Measurements from ENCODE around the gene GMEB2. TPM values are rescaled to one million over a fixed set of nuclear protein-coding genes. Genes with fewer than 3 reads are reported as not detected.

GMEB2 gene, protein sequence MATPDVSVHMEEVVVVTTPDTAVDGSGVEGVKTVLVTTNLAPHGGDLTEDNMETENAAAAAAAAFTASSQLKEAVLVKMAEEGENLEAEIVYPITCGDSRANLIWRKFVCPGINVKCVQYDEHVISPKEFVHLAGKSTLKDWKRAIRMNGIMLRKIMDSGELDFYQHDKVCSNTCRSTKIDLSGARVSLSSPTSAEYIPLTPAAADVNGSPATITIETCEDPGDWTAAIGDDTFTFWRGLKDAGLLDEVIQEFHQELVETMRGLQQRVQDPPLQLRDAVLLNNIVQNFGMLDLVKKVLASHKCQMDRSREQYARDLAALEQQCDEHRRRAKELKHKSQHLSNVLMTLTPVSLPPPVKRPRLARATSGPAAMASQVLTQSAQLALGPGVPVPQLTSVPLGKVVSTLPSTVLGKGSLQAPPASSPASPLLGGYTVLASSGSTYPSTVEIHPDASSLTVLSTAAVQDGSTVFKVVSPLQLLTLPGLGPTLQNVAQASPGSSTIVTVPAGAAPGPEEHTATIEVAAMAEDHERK
- total RNA-seq = 11.1 and 11.7 TPM in 2 replicates

DNA sequence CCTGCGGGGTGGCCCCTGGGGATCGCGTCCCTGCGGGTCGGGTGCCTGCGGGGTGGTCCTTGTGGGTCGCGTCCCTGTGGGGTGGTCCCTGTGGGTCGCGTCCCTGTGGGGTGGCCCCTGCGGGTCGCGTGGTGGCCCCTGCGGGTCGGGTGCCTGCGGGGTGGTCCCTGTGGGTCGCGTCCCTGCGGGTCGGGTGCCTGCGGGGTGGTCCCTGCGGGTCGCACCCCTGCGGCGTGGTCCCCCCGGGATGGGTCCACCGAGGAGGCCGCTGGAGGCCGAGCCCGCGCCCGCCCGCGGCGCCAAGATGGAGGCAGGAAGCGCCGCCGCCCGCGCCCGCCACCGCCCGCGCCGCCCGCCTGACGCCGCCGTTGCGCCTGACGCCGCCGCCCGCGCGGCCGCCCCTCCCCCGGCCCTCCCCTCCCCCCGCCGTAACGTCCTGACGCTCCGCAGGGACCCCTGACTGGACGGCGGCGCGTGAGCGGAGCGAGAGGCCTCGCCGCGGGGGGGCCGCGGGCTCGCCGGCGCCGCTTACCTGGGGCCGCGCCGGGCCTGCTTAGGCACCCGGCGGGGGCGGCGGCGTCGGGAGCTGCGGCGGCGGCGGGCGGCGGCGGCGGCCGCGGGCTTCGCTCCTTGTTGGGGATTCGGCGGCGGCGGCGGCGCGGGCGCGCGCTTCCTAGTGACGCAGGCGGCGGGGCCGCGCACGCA, at the start of gene GMEB2:
TSS of gene GMEB2 (minus strand) at position 678 of the 705 bp plus-strand sequence. CDS start 7,704 bp downstream, outside the sequence.

GRCh38 chr20:63657937-63658748, 31.2 kb upstream of the GMEB2 start, which contains the start of gene RTEL1:
Gene RTEL1 (plus strand): TSS chr20:63658312. CDS start chr20:63659403, 1,091 bp downstream.

DNA sequence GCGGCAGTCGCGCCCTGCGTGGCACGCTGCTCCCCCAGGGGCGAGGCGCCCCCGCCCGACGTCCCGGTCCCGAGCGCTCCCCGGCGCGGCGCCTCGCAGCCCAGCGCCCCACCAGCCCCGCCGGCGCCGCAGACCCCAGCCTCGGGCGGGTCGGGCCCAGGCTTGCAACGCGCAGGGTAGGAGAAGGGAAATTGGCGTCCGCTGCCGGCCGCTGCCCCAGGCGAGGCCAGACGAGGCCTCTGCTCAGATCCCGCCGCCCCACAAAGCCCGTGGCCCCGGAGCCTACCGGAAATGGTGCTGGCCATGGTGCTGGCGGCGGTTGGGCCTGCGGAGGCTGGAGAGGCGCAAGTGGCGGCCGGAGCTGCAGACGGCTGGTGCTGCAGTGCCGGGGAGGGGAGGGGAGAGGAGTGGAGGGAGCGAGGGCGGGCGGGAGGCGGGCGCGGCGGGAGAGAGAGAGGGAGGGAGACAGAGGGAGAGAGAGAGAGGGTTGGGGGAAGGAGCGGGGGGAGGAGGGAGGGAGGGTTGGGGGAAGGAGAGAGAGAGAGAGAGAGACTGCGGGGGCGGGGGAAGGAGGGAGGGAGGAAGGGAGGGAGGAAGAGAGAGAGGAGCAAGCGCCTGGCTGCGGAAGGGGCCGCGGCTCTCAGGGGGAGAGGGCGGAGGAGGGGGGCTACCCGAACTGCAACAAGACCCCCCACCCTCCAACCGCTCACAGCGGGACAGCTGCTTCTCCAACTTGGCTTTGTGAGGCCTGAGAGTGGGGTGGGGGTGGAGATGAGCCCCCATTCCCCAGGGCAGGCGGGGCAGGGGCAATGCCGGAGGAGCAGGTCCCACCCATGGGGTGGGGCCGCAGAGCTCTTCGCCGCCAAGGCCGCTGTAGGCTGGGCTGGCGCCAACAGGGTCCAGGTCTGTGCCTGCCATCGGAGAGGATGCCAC, 26.4 kb upstream of the GMEB2 start, which contains the start of gene STMN3:
TSS of gene STMN3 (minus strand) at position 384 of the 933 bp plus-strand sequence. CDS start at position 305, 79 bp downstream.

GRCh38 chr20:63574156-63574828, 52.6 kb downstream of the GMEB2 start, which contains the start of gene HELZ2:
Gene HELZ2 (minus strand): TSS chr20:63574239. CDS start chr20:63572385, 1,854 bp downstream.

GRCh38 chr20:63553933-63554290, 73.0 kb downstream of the GMEB2 start, which contains the start of gene FNDC11:
Gene FNDC11 (plus strand): TSS chr20:63554159. CDS start chr20:63555664, 1,505 bp downstream.

DNA sequence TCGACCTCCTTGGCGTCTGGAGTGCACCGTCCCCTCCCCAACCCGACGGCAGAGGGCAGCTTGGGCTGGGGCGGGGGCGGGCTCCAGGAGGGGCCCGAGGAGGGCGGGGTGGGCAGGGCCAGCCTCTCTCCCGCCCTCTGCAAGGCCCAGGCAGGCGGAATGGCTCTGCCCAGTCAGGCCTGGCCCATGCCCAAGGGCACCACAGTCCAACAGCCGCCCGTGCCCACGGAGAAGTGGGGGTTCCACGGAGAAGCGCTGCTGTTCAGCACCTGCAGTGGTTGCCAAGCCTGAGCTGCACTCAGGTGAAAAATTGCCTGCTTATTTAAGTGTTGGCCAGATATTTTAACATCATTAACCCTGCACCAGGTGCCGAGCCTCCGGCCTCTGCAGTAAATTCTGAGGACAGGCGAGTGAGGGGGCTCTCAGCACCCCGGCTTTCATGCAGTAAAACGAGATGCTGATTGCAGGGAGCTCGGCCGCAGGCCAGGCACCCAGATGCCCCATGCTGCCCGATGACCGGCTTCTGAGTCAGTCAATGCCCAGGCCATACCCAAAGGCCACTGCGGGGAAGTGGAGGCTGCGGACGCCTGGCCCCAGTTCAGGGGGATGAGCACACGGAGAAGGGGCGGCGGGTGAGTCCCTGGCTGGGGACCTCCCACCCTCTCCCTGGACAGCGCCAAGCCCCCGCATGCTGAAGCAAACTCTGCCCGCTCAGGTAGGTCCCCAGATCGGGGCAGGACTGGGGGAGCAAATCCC, 79.0 kb downstream of the GMEB2 start, which contains the start of gene SRMS:
TSS of gene SRMS (minus strand) at position 25 of the 756 bp plus-strand sequence. CDS start 286 bp downstream, outside the sequence.

Other genes starting within 250 kb of the GMEB2 start
- gene KCNQ2, start 154.4 kb downstream of the GMEB2 start, total RNA-seq = not detected in 2 replicates
- gene EEF1A2, start 128.0 kb downstream of the GMEB2 start, total RNA-seq = 0.33 and 1.9 TPM in 2 replicates
- gene PPDPF, start 106.3 kb downstream of the GMEB2 start, total RNA-seq = 22.7 and 36.0 TPM in 2 replicates
- 0.11 and 0.12 TPM in 2 replicates for gene PTK6, start 89.7 kb downstream of the GMEB2 start, total RNA-seq
- gene SRMS, start 79.4 kb downstream of the GMEB2 start, total RNA-seq = not detected in 2 replicates
- gene FNDC11, start 72.9 kb downstream of the GMEB2 start, total RNA-seq = 0.66 and 2.4 TPM in 2 replicates
- gene HELZ2, start 52.9 kb downstream of the GMEB2 start, total RNA-seq = 46.2 and 48.4 TPM in 2 replicates
- gene STMN3, start 26.3 kb upstream of the GMEB2 start, total RNA-seq = 18.9 and 43.9 TPM in 2 replicates
- gene RTEL1, start 31.2 kb upstream of the GMEB2 start, total RNA-seq = 15.9 and 31.5 TPM in 2 replicates
- gene TNFRSF6B, start 69.6 kb upstream of the GMEB2 start, total RNA-seq = 57.4 and 110 TPM in 2 replicates
- 43.7 and 61.0 TPM in 2 replicates for gene ARFRP1, start 80.9 kb upstream of the GMEB2 start, total RNA-seq
- 23.4 and 31.4 TPM in 2 replicates for gene ZGPAT, start 80.9 kb upstream of the GMEB2 start, total RNA-seq
- gene LIME1, start 109.6 kb upstream of the GMEB2 start, total RNA-seq = 5.2 and 7.0 TPM in 2 replicates
- 32.0 and 35.4 TPM in 2 replicates for gene SLC2A4RG, start 112.7 kb upstream of the GMEB2 start, total RNA-seq
- 11.9 and 16.7 TPM in 2 replicates for gene ZBTB46, start 204.2 kb upstream of the GMEB2 start, total RNA-seq
- gene ABHD16B, start 234.4 kb upstream of the GMEB2 start, total RNA-seq = not detected in 2 replicates
- gene TPD52L2, start 238.2 kb upstream of the GMEB2 start, total RNA-seq = 159 and 171 TPM in 2 replicates

Measured in uterine smooth muscle cell (primary cell).